ENCODE results near the gene GRIK2.

GRIK2 gene

GRCh38 chr6:101711518-101711917 is 318.0 kb downstream of the GRIK2 start:
- Mint-ChIP-seq H3K27ac (no peak overlapping the region), H3K4me1 (no peaks in the 10 kb centered on the region), H3K27me3 (no peaks in the 10 kb centered on the region), H3K4me3 (no peak overlapping the region), H3K9me3 (peaks cover 0 to 5% of the 10 kb centered on the region in 2 donors)
- DNase-seq (no peak), ATAC-seq (no peak)

- DNase-seq: no peak
- no peaks in the 10 kb centered on the region for H3K4me1 Mint-ChIP-seq
- no peak for ATAC-seq
- H3K27me3 Mint-ChIP-seq: no peaks in the 10 kb centered on the region
- no peaks in the 10 kb centered on the region for H3K9me3 Mint-ChIP-seq
- H3K4me3 Mint-ChIP-seq: no peak overlapping the region
- H3K27ac Mint-ChIP-seq: no peak overlapping the region
Observed at GRCh38 chr6:101716387-101716786, 322.9 kb downstream of the GRIK2 start.

GRCh38 chr6:101716810-101717209 is 323.3 kb downstream of the GRIK2 start:
- Mint-ChIP-seq H3K27me3 (no peaks in the 10 kb centered on the region), H3K4me1 (no peaks in the 10 kb centered on the region), H3K9me3 (no peaks in the 10 kb centered on the region), H3K4me3 (no peak overlapping the region), H3K27ac (no peak overlapping the region)
- ATAC-seq (no peak), DNase-seq (no peak)

GRCh38 chr6:101719521-101719920 is 326.0 kb downstream of the GRIK2 start:
- DNase-seq: no peak
- H3K27ac Mint-ChIP-seq: no peak overlapping the region
- no peak for ATAC-seq
- H3K27me3 Mint-ChIP-seq: no peaks in the 10 kb centered on the region
- H3K4me3 Mint-ChIP-seq: no peak overlapping the region
- H3K9me3 Mint-ChIP-seq: peaks cover 0 to 5% of the 10 kb centered on the region in 2 donors
- H3K4me1 Mint-ChIP-seq: no peaks in the 10 kb centered on the region

- H3K27me3 Mint-ChIP-seq: no peaks in the 10 kb centered on the region
- ATAC-seq (no peak), DNase-seq (no peak)
- no peak overlapping the region for H3K27ac Mint-ChIP-seq
- H3K9me3 Mint-ChIP-seq: peaks cover 0 to 5% of the 10 kb centered on the region in 2 donors
- H3K4me1 Mint-ChIP-seq: no peaks in the 10 kb centered on the region
- H3K4me3 Mint-ChIP-seq: no peak overlapping the region
Observed at GRCh38 chr6:101722471-101722870, 329.0 kb downstream of the GRIK2 start.

- ATAC-seq (no peak), DNase-seq (no peak)
- H3K27ac Mint-ChIP-seq: no peak overlapping the region
- no peaks in the 10 kb centered on the region for H3K27me3 Mint-ChIP-seq
- H3K9me3 Mint-ChIP-seq: peaks cover 0 to 5% of the 10 kb centered on the region in 2 donors
- no peak overlapping the region for H3K4me3 Mint-ChIP-seq
- no peaks in the 10 kb centered on the region for H3K4me1 Mint-ChIP-seq
Observed at GRCh38 chr6:101722991-101723579, 329.6 kb downstream of the GRIK2 start.

- Mint-ChIP-seq H3K9me3 (peaks cover 0 to 5% of the 10 kb centered on the region in 2 donors), H3K27me3 (no peaks in the 10 kb centered on the region), H3K27ac (no peak overlapping the region)
Observed at GRCh38 chr6:101728388-101728787, 334.9 kb downstream of the GRIK2 start.

GRCh38 chr6:101728956-101729355 is 335.4 kb downstream of the GRIK2 start:
- no peaks in the 10 kb centered on the region for H3K4me1 Mint-ChIP-seq
- no peak for ATAC-seq
- H3K27me3 Mint-ChIP-seq: no peaks in the 10 kb centered on the region
- H3K4me3 Mint-ChIP-seq: no peak overlapping the region
- no peak for DNase-seq
- H3K9me3 Mint-ChIP-seq: peaks cover 0 to 5% of the 10 kb centered on the region in 2 donors
- H3K27ac Mint-ChIP-seq: no peak overlapping the region

More at GRCh38 chr6:101728388-101728787, 334.9 kb downstream of the GRIK2 start:
- no peak for DNase-seq
- Mint-ChIP-seq H3K4me3 (no peak overlapping the region), H3K4me1 (no peaks in the 10 kb centered on the region)
- ATAC-seq: no peak

- no peak overlapping the region for H3K4me3 Mint-ChIP-seq
- no peak overlapping the region for H3K27ac Mint-ChIP-seq
- DNase-seq: no peak
- no peaks in the 10 kb centered on the region for H3K4me1 Mint-ChIP-seq
- H3K27me3 Mint-ChIP-seq: no peaks in the 10 kb centered on the region
- H3K9me3 Mint-ChIP-seq: peaks cover 0 to 6% of the 10 kb centered on the region in 2 donors
- no peak for ATAC-seq
Observed at GRCh38 chr6:101730954-101731353, 337.4 kb downstream of the GRIK2 start.

- peaks cover 9 to 16% of the 10 kb centered on the region in 2 donors for H3K9me3 Mint-ChIP-seq
Observed at GRCh38 chr6:101733899-101734298, 340.4 kb downstream of the GRIK2 start.

GRCh38 chr6:101738481-101738880 is 345.0 kb downstream of the GRIK2 start:
- no peaks in the 10 kb centered on the region for H3K27me3 Mint-ChIP-seq
- no peak overlapping the region for H3K4me3 Mint-ChIP-seq
- no peaks in the 10 kb centered on the region for H3K4me1 Mint-ChIP-seq
- ATAC-seq (no peak), DNase-seq (no peak)
- peaks cover 9 to 16% of the 10 kb centered on the region in 2 donors for H3K9me3 Mint-ChIP-seq
- H3K27ac Mint-ChIP-seq: no peak overlapping the region

More at GRCh38 chr6:101733899-101734298, 340.4 kb downstream of the GRIK2 start:
- Mint-ChIP-seq H3K4me1 (no peaks in the 10 kb centered on the region), H3K27me3 (no peaks in the 10 kb centered on the region), H3K27ac (no peak overlapping the region), H3K4me3 (no peak overlapping the region)
- ATAC-seq (no peak), DNase-seq (no peak)

GRCh38 chr6:101740631-101741030 is 347.1 kb downstream of the GRIK2 start:
- Mint-ChIP-seq H3K4me3 (no peak overlapping the region), H3K27me3 (no peaks in the 10 kb centered on the region), H3K4me1 (no peaks in the 10 kb centered on the region), H3K9me3 (peaks cover 9 to 12% of the 10 kb centered on the region in 2 donors), H3K27ac (no peak overlapping the region)
- no peak for ATAC-seq
- DNase-seq: no peak

GRCh38 chr6:101741474-101742171 is 348.1 kb downstream of the GRIK2 start:
- DNase-seq: no peak
- Mint-ChIP-seq H3K4me3 (no peak overlapping the region), H3K27ac (no peak overlapping the region), H3K27me3 (no peaks in the 10 kb centered on the region), H3K4me1 (no peaks in the 10 kb centered on the region), H3K9me3 (peaks cover 8 to 9% of the 10 kb centered on the region in 2 donors)
- no peak for ATAC-seq

- H3K27me3 Mint-ChIP-seq: no peaks in the 10 kb centered on the region
- H3K4me1 Mint-ChIP-seq: no peaks in the 10 kb centered on the region
- no peak overlapping the region for H3K27ac Mint-ChIP-seq
- no peak for ATAC-seq
- H3K4me3 Mint-ChIP-seq: no peak overlapping the region
- no peaks in the 10 kb centered on the region for H3K9me3 Mint-ChIP-seq
- DNase-seq: no peak
Observed at GRCh38 chr6:101747160-101747559, 353.7 kb downstream of the GRIK2 start.

- Mint-ChIP-seq H3K4me3 (no peak overlapping the region), H3K27me3 (no peaks in the 10 kb centered on the region), H3K9me3 (no peaks in the 10 kb centered on the region), H3K4me1 (no peaks in the 10 kb centered on the region), H3K27ac (no peak overlapping the region)
- ATAC-seq: no peak
- DNase-seq: no peak
Observed at GRCh38 chr6:101747716-101748115, 354.2 kb downstream of the GRIK2 start.

- Mint-ChIP-seq H3K27ac (no peak overlapping the region), H3K4me1 (no peaks in the 10 kb centered on the region), H3K27me3 (no peaks in the 10 kb centered on the region), H3K9me3 (no peaks in the 10 kb centered on the region), H3K4me3 (no peak overlapping the region)
- ATAC-seq (no peak), DNase-seq (no peak)
Observed at GRCh38 chr6:101755931-101756330, 362.4 kb downstream of the GRIK2 start.
